ENCODE results near the gene SHC4. TPM values are rescaled to one million over a fixed set of nuclear protein-coding genes. Genes with fewer than 3 reads are reported as not detected.
A peak's percentile ranks its signal among the peaks of the same experiment; 100 is the strongest.
"Not testable (repeated sequence)": the region's sequence is repeated elsewhere in the genome, so short reads cannot be mapped to it uniquely, and the experiment has no call there.

The SHC4 gene
- total RNA-seq, 1 experiment from 2014 or later: 10.9 TPM

DNA sequence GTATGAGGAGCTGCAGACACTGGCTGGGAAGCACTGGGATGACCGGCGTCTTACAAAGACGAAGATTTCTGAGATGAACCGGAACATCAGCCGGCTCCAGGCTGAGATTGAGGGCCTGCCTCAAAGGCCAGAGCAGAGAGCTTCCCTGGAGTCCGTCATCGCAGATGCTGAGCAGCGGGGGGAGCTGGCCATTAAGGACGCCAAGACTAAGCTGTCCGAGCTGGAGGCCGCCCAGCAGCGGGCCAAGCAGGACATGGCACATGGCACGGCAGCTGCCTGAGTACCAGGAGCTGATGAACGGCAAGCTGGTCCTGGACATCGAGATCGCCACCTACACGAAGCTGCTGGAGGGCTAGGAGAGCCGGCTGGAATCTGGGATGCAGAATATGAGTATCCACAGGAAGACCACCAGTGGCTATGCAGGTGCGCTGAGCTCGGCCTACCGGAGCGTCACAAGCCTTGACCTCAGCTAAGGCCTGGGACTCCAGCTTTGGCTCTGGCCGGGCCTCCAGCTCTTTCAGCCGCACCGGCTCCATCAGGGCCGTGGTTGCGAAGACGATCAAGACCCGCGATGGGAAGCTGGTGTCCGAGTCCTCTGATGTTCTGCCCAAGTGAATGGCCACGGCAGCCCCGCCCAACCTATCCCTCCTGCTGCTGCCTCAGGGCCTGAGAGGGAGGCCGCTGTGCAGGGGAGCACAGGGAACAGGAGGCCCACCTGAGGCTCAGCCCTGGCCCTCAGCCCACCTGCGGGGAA, 9.2 kb upstream of the SHC4 start:
- DNase-seq (ENCODE audit: extremely low read depth, low read depth): no peak

DNA sequence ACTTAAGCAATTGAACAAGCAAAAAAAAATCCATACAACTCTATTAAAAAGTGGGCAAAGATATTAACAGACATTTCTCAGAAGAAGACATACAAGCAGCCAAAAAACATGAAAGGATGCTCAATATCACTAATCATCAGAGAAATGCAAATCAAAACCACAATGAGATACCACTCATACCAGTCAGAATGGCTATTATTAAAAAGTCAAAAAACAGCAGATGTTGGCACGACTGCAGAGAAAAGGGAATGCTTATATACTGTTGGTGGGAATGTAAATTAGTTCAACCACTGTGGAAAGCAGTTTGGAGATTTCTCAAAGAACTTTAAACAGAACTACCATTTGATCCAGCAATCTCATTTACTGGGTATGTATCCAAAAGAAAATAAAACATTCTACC, 7.2 kb upstream of the SHC4 start:
- DNase-seq (ENCODE audit: extremely low read depth, low read depth): not testable (repeated sequence)

DNA sequence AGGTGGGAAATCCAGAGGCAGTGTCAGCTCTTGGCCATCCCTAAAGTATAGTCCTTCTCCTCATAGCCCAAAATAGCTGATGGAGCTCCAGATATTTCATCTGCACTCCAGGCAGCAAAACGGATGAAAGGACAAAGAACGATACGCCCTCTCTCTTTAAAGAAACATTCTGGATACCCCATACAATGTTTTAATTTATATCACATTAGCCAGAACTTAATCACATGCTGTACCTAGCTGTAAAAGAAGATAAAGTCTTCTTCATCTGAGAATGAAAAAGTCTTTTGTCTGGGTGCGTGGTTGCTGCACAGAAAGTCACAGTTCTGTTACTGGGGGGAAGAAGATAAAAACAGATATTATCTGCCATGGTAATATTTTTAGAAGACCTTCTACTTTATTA, 4.3 kb upstream of the SHC4 start:
- no peak for DNase-seq (ENCODE audit: extremely low read depth, low read depth)

DNA sequence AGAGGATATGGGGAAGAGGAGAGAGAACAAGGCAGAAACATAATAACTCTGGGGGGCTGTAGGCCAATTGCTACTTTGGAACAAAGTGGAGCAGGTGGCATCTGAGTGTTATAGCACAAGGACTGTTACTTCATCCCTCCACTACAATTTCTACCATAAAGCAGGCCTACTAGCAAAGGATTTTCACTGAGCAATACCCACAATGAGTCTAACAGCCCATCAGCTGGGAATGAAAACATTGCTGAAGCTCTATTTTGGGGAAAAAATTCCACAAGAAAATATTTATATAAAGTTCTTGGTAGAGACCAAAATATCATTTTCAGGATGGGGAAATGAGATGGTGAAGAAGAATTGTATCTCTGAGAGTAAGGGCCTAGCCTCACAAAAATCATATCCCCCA, 3.6 kb upstream of the SHC4 start:
- no peak for DNase-seq (ENCODE audit: extremely low read depth, low read depth)

DNA sequence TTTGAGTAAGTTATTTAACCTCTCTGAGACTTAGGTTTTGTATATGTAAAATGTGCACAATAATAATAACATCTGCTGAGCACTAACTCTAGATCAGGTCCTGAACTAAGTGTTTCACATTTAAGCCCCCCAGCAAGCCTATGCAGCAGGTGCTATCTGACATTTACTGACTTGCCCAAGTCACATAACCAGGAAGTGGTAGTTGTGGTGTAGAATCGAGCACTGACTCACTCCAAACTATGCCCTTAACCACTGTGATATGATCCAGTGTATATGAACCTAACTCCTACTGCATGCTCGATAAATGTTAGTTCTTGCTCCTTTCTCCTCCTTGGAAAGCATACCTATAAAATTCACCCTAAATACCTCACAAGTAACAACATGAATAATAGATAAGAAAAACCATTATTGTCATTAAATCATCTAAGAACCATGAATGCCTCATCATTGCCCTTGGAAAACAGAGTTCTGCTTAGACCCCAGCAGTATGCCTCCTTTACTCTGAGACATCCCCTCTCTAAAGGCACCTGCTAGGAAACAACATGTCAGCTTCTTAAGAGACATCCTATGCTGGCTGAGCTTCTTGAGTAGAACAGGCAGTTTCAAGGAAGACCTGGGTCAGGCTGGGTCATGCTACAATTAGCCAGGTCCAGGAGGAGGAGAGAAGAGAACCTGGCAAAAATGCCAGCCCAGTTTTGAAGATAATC, 3.0 kb upstream of the SHC4 start:
- DNase-seq (ENCODE audit: extremely low read depth, low read depth): no peak

DNA sequence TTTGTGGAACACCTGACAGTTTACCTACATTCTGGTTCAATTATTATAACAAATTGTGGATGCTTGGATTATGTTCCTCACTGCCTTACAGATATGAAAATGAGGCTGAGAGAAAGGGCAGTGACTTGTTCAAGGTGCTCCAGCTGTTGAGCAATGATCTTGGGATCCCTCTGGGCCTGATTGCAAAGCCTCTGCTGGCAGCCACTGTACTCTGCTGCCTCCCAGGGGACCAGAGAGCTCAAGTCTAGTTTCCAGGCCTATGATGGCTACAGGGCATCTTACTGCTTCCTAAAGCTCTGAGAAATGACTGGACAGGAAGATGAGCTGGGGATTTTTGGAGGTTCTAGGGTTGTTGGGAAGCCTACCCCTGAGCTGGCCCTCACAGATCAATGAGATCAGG, 2.3 kb upstream of the SHC4 start:
- DNase-seq (ENCODE audit: extremely low read depth, low read depth): peak; percentile 74

DNA sequence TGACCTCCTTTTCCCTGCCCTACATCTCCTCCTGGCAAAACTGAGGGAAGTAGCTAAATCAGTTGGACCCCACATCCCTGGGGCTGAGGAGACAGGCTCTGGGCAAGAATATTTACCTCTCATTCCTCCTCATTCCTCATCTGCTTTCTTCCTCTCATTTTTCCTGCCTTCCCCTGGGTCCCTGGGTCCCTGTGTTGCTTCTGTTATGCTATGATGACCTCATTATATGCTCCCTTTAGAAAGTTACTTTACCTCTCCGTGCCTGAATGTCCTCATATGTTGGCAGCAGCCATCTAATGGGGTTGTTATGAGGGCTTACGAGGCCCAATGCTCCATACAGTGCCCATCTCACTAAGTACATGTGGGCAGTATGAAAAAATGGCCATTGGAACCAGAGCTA, 1.2 kb upstream of the SHC4 start:
- DNase-seq (ENCODE audit: extremely low read depth, low read depth): no peak

DNA sequence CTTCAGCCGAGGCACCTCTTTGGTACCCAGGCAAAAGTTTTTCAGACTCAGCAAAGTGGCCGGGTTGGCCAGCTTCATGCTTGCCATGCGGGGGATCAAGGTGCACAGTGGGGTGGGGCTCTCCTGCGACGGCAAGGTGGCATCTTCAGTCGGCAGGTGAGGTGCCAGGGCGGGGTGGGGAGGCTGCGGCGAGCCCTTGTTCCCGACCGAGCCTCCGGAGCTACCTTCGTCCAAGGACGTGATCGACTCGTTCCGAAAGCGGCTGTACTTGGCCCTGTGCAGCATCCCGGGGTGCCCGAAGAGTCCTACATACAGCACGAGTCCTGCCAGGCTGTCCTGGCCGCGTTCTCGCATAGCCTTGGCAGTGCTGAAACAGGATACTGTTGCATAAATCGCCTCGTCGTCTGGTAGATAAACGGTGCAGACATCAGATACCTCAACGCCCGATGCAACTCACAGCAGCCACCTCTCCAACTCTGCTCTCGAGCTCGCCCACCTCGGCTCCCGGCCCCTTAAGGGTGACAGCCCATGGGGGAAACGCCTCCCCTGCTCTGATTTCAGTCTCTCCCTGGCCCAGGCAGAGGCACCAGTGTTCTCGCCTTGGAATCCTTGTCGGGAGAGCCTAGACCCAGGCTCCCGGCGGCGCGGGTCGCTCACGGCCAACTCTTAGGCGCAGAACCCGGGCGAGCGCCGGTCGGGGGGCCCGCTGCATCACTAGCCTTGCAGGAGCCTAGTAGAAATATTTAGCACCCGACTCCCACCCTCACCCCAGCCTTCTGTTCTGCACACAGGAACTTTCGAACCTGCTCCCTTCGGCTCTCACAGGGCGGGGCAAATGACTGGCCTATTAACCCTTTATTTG, 826 bp downstream of the SHC4 start:
- DNase-seq (ENCODE audit: extremely low read depth, low read depth): no peak

DNA sequence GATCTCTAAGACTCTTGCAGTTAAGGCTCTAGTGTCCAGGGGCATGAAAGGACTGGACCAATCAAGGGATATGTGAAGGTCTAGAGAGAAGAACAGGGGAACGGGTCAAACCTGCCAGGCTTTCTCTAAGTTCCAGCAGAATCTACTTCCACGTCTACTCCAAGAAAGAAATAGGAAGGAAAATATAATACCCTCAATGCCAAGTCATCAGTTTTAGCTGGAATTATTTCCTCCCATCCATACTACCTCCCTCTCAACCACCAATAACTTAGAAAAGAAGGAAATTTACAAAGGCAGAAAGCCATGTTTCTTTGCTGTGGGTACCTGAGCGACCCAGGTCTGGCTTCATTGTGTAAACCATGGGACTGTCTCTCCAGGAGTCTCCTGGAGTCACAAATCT, 7.8 kb downstream of the SHC4 start:
- DNase-seq (ENCODE audit: extremely low read depth, low read depth): no peak

DNA sequence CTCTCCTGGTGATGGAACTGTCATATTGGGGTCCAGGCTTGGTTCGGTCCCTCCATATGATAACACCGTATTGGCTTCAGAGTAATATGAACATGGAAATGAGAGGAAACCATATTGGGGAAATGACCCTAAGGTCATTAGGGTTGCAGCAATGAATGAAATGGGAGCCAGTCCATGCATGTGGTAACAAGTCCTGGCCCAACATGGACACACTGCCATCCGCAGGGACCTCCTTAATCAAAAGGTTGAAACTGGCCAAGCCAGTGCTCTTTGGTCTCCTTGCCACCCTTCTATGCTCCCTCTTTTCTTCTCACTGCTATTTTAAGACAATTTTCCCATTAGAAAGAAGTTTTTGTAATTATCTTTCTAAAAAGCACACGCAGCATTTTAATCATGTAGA, 8.3 kb downstream of the SHC4 start:
- DNase-seq (ENCODE audit: extremely low read depth, low read depth): no peak

DNA sequence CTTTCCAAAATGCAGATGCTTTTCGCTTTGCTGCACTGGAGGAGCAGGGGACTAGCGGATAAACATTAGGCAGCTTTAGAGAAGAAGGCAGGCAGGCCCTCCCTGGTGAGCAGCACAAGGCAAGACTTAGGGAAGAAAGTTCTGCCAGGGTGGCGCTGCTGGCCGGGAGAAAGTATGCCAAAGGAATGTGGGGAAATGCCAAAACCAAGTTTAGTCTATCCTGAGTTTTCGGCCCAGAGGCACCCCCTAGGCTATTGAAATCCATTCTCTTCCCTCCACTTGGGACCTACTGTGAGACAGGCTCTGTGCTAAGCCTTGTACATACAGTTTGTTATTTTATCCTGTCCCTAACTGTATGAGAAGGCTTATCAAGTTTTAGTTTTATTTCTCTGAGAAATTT, 9.2 kb downstream of the SHC4 start:
- no peak for DNase-seq (ENCODE audit: extremely low read depth, low read depth)

DNA sequence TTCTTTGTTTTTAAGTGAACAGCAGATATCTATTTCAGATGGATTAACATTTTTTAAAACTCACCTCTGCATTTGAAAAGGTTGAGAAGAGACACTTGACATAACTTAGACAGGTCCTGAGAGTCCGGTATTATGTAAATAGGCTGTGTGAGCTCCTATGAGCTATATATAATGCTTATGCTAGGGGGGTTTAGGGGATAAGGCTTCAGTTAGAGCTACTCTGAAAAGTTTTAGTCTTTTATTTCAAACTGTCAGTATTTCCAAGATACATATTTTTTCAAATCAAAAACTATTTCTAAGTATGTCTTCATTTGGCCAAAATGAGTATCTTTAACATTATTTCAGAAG, 16.9 kb downstream of the SHC4 start:
- no peak for DNase-seq (ENCODE audit: extremely low read depth, low read depth)

DNA sequence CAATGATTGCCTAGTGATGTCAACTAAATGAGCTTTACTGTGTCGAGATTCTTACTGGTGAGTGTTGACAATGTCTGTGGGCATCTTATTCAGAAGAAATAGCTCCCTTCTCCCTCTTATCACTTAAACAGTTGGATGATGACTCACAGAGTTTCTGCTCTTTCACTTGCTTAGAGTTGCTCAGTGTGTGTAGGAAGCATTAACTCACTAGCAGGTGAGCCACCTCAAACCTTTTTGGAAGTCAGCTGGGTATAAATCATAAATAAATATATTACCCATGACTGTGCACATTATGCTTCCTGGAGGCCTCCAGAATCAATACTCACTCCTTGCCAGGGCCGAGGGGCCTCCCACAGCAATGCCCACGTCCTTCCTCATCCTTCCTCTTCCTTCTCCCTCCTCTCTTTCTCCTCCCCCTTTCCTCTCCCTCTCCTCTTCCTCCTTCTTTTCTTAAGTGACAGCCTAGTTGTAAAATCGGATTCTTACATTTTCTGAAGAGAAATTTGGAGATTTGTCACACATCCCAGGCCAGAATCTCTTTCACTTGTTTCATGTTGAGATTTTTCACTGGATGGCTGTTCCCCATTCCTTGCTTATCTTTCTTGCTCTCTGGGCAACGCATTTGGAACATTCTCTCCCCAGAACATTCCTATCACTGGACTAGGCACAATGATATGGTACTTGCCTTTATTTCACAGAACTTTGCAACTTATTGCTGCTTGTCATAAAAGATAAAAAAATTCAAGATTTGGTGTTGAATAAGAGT, 17.5 kb downstream of the SHC4 start:
- DNase-seq (ENCODE audit: extremely low read depth, low read depth): no peak

DNA sequence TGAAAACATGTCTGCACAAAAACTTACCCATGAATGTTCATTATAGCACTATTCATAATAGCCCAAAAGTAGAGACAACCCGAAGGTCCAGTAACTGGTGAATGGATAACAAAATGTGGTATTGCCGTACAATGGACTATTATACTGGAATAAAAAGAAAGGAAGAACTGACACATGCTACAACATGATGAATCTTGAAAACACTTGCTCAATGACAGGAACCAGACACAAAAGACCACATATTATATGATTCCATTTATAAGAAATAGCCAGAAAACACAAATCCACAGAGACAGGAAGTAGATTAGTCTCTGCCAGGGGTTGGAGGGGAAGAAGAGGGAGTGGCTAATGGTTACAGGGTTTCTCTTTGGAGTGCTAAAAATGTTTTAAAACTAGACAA, 18.3 kb downstream of the SHC4 start:
- DNase-seq (ENCODE audit: extremely low read depth, low read depth): no peak

DNA sequence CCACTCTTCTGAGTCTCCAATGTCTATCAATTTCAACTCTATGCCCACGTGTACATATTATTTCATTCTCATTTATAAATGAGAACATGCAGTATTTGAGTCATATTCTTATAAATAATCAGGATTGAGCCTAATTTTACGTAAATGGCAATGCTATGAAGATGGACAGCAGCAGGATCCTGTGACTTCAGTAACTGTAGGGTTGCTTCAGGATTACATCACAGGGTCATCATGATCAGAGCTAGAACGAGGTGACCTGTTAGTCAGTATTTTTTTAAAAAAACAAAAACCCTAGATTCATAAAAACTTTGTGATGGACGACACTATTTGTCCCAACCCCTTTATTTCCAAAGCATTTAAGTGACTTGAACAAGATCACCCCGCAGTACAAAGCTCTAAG, 21.8 kb downstream of the SHC4 start:
- DNase-seq (ENCODE audit: extremely low read depth, low read depth): no peak

DNA sequence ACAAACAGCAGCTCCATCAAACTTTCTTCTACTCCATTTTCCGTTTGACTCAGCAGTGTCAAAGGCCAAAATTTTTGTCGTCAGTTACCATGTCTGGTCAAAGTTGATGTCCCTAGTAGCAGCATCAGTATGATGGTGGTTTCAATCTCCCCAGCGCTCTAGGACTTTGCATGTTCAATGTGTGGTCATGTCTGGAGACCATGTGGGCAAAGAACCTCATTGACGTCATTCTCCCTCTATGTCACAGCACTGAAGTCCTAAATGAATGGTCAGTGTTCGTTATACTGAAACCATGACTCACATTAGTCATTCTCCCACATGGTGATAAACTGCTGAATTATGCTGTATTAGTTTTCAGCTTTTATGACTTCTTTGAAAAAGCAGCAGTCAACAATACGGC, 23.2 kb downstream of the SHC4 start:
- no peak for DNase-seq (ENCODE audit: extremely low read depth, low read depth)

DNA sequence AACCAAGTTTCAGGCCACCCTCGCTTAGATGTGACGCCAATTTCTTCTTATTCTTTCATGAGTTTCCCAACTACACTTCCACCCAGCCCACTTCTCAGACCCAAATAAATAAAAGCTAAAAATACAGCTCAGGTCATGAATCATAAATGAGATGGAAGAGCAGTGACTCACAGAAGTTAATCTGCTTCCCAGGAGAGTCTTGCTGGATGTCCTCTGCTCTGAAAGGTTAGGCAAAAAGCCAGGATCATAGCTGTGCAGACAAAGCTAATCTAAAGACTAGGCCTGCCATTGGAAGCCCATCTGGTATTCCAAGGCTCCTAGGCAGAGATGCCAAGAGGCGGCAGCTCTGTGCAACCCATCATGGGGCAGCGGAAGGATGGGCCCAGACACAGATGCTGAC, 24.1 kb downstream of the SHC4 start:
- no peak for DNase-seq (ENCODE audit: extremely low read depth, low read depth)

DNA sequence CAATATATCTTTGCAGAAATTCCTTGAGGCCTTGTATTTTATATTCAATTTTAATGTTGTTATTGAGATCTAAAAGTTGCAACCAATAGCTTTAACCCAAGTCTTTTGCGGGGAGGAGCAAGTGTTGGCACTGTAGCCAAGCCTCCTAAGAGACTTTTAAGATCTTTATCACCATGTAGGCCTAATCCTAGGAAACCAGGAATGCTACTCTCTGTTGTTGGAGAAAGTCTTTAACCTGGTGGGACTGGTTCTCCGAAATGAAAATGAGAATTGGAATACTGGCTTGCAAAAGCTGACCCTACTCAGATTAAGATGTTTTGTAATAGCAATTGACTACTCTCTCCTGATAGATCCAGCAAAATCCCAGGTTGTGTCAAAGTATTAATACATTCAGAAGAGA, 25.8 kb downstream of the SHC4 start:
- no peak for DNase-seq (ENCODE audit: extremely low read depth, low read depth)

DNA sequence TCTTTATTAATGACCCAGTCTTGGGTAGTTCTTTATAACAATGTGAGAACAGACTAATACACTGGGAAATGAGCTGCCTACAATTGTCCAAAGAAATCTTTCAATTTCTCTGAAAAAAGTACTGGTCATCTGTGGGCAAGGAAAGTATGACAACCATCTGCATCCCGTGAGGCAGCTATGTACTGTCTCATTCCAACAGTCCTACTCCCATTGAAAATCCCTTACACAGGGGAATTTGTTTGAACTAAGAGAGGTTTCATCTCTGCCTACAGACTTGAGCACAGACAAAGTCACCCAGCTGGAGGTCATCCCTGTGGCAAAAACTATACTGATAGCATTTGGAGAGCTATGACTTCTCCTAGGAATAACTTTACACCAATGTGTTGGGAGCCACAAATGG, 27.1 kb downstream of the SHC4 start:
- DNase-seq (ENCODE audit: extremely low read depth, low read depth): no peak

DNA sequence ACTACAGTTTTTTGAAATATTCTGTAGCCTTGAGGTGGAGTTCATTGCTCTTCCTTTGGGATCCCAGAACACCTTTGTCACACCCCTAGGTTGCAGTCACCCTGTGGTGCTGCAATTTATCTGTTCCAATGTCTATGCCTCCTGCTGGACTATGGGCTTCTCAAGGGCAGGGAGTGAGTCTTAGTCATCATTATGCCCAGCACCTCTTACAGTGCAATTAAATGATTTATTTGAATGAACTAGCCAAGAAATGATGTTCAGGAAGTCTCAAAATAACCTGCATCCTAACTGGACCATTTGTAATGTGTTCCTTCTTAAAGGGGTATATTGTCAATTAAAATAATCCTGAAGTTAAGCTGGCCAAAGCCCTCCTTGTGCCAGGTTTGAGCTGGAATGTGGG, 28.5 kb downstream of the SHC4 start:
- no peak for DNase-seq (ENCODE audit: extremely low read depth, low read depth)

DNA sequence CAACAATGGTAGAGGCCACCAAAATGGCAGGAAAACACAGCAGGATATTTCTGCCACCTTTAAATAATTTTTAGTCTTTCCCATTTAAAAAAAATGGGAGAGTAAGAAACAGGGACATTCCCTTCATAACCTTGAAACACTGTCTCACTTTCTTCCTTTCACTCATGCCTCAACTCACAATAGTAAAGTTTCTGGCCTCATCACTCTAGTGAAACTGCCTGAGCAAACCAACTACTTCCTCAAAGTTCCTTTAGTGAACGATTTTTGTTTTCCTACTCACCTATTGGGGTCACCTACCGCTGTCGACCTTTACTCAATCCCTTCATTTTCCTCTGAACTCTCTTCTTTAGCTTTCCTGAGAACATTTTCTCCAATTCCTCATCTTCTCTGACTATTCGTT, 33.0 kb downstream of the SHC4 start:
- no peak for DNase-seq (ENCODE audit: extremely low read depth, low read depth)

Measured in NCI-H460 (cell line).